HG03108 (cell line): Measurements from ENCODE around the gene PDXP.
"Not testable (repeated sequence)": the region's sequence is repeated elsewhere in the genome, so short reads cannot be mapped to it uniquely, and the experiment has no call there.

Experiments
- ATAC-seq: cut with Tn5 transposase; IDR thresholded peaks from one replicate; pipeline ENCODE4 v1.9.1; 2021; ENCODE audit warnings: moderate library complexity; ENCODE audit not compliant: unreplicated experiment

The PDXP gene

DNA sequence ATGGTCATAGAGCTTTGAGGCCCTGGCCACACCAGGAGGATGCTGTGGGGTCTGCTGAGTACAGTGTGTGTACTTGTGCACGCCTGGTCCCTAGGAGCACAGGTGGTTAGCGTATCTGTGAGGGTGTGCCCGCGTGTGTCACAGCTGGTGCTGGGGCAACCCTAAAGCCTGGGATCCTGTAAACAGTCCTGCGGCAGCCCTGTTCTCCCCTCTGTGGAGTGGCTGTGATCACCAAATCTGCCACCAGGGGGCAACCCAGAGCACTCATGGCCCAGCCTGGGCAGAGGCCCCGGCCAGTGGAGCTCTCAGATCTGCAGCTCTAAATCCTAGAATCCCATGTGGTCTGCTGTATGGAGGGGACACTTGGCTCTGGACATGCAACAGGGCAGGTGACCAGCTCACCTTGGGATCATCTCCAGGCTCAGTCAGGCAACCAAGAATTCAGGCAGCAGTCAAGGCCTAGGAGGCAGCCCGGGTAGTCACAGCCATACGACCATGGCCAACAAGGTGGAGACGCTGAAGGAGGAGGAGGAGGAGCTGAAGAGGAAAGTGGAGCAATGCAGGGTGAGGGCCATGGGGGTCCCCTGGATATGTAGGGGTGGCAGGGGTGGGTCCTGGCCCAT is 15.2 kb upstream of the PDXP start:
- ATAC-seq: no peak

DNA sequence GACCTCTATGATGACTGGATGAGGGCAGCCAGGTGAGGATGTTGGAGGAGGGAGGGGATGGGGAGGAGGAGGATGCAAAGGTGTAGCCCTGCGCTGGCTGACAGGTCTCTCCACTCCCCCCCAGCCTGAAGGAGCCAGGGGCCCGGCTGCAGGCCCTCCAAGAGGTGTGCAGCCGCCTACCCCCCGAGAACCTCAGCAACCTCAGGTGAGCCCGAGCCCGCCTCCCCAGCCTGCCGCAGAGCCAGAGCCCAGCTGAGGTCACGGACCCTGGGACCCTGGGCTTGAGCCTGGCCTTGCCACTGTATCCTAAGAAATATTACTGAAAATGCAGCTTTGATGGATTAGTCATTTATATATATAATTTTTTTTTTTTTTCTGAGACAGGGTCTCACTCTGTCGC is 11.2 kb upstream of the PDXP start:
- no peak for ATAC-seq

DNA sequence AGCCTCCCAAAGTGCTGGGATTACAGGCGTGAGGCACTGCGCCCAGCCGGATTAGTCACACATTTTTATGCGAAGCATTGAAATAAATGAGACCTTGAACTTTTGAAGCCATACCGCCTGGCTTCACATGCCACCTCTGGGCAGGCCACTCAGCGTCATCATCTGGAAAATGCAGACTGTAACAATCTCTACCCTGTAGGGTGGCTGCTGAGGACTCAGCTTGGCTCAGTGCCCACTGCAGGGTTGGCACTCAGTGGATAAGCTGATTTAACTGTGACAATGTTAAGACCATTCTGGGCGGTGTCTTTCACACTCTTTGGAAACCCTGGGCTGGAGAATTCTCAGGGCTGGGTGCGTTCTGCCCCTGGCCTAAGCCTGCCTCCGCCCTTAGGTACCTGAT is 10.6 kb upstream of the PDXP start:
- no peak for ATAC-seq

- no peak for ATAC-seq
Observed at GRCh38 chr22:37650463-37651136, 7.9 kb upstream of the PDXP start.

- ATAC-seq: no peak
Observed at GRCh38 chr22:37654563-37655251, 3.8 kb upstream of the PDXP start.

DNA sequence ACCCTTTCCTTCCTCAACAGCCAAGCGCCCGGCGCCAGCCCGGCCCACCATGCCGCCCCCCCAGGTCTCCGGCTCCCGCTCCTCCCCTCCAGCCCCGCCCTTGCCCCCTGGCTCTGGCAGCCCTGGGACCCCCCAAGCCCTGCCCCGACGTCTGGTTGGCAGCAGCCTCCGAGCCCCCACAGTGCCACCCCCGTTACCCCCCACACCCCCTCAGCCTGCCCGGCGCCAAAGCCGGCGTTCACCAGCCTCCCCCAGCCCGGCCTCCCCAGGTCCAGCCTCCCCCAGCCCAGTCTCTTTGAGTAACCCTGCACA is 3.3 kb upstream of the PDXP start:
- ATAC-seq: no peak

- ATAC-seq: not testable (repeated sequence)
Observed at GRCh38 chr22:37656583-37656982, 1.9 kb upstream of the PDXP start.

DNA sequence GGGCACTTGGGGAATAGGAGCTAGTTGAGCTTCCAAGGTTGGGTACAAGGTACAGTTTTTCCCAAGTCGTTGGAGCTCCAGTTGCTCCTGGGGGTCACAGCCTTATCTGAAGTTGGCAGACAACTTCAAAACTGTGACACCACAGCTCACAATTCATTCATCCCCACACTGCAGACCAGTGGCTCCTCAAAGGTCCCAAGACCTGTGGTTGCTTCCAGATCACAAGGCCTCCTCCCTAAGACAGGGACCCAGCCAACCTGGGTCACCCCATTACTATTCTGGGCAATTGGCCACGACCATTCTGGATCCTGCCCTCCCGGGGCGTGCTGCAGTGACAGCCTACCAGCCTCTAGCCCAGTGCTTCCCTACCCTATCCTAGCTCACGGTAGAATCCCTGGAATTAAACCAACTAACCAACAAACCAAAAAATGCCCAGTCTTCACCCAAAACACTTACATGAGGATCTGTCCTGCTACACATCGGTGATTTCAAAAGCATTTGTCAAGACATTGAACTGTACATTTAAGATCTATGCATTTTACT is 862 bp upstream of the PDXP start:
- no peak for ATAC-seq

DNA sequence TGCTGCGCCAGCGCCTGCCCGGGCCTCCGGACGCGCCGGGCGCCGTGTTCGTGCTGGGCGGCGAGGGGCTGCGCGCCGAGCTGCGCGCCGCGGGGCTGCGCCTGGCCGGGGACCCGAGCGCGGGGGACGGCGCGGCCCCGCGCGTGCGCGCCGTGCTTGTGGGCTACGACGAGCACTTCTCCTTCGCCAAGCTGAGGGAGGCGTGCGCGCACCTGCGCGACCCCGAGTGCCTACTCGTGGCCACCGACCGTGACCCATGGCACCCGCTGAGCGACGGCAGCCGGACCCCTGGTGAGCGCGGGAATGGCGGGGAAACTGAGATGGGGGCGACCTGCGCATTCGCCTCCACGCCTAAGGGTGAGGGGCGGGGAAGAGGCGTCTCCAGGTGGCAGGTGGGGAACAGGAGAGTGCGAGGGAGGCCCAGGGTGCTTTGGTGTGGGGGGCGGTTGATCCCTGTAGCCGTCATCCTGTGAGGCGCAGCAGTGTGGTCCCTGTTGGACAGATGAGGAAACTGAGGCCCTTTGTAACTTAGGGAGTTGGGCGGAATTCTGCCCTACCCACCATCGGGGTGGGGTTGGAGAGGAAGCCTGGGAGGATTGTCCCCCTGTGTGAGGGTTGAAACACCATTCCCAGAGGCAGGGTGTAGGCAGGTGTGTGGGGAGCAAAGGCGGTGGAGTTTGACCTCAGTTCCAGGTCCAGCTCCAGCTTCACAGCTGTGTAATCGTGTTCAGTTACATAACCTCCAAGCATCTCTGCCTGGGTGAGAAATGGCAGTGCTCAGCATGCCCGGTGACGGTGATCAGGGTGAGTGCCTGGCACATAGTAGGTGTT is 758 bp downstream of the PDXP start:
- ATAC-seq: no peak

GRCh38 chr22:37659897-37660708 is 1.6 kb downstream of the PDXP start:
- ATAC-seq: no peak

DNA sequence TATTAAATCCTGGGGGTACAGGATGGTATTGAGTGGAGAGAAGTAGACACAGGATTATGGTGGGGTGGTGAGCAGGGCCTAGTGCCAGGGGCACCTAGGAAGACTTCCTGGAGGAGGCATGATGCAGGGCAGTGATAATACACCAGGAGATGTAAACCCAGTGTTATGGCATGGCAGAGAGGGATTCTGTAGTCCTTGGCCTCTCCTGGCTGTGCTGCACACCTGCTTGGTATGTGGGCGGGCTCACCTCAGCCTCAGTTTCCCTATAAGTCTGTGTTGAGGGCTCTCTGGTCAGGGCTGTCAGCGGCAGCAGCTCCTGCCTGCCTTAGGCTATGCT is 2.2 kb downstream of the PDXP start:
- ATAC-seq: no peak

- ATAC-seq: no peak
Observed at GRCh38 chr22:37661160-37661924, 2.8 kb downstream of the PDXP start.

- ATAC-seq: no peak
Observed at GRCh38 chr22:37662039-37662438, 3.5 kb downstream of the PDXP start.

- no peak for ATAC-seq
Observed at GRCh38 chr22:37663521-37664140, 5.1 kb downstream of the PDXP start.

GRCh38 chr22:37664249-37665101 is 6.0 kb downstream of the PDXP start:
- ATAC-seq: no peak

DNA sequence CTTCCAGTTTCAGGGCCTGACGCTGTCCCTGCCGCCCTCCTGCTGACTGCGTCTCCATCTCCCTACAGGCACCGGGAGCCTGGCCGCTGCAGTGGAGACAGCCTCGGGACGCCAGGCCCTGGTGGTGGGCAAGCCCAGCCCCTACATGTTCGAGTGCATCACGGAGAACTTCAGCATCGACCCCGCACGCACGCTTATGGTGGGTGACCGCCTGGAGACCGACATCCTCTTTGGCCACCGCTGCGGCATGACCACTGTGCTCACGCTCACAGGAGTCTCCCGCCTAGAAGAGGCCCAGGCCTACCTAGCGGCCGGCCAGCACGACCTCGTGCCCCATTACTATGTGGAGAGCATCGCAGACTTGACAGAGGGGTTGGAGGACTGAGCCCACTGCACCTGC is 7.0 kb downstream of the PDXP start:
- ATAC-seq: no peak

DNA sequence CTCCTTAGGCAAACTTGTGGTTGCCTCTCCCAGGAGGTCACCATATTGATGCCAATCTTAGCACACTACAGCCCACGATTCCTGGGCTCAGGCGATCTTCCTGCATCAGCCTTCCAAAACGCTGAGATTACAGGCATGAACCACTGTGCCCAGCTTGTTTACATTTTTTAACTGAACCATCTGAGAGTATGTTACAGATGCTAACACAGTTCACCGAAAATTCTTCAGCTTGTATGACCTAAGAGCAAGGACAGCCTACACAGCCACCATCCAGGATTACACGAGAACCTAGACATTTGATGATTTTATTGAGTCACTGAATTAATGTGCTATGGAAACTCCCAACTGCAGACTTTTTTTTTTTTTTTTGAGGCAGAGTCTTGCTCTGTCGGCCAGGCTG is 11.1 kb downstream of the PDXP start:
- ATAC-seq: no peak

DNA sequence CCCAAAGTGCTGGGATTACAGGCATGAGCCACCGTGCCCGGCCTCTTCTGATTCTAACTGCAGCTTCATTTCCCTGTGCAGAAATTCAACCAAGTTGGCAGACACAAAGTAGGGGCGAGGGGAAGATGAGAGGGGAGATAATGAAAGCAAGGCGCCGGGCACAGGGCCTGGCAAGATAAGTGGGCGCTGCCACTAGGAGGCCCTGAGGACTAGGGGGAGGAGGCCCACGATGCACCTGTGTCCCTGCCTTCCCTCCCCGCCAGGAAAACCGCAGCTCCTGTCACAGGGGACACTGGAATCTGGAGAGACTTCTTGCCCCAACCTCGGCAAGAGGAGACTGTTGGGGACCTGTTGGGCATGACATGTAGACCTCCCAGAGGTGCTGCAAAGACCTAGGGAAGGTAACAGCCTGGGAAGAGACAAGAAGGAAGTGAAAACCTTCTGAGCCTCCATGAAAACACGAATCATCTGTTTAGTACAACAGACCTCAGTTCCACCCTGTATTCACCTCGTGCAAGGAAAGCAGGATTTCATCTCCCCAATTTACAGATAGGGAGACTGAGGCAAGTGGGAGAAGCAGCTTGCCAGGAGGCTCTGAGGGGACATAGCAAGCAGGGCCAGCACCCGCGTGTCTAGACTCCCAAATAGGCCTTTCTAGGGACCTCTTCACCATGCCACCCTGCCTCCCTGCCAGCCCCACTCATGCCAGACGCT is 13.8 kb downstream of the PDXP start:
- no peak for ATAC-seq
